GM21526 (cell line): Measurements from ENCODE around the gene GMNN.
"Not testable (repeated sequence)": the region's sequence is repeated elsewhere in the genome, so short reads cannot be mapped to it uniquely, and the experiment has no call there.

Experiments used
- ATAC-seq: cut with Tn5 transposase; IDR thresholded peaks from one replicate; pipeline ENCODE4 v1.9.1; 2021; ENCODE audit warnings: moderate library complexity; ENCODE audit not compliant: unreplicated experiment, low FRiP score

GMNN gene

GRCh38 chr6:24761193-24761835, 13.4 kb upstream of the GMNN start:
- ATAC-seq, result no peak

- no peak for ATAC-seq
These were observed 12.9 kb upstream of the GMNN start for GRCh38 chr6:24761851-24762250.

DNA sequence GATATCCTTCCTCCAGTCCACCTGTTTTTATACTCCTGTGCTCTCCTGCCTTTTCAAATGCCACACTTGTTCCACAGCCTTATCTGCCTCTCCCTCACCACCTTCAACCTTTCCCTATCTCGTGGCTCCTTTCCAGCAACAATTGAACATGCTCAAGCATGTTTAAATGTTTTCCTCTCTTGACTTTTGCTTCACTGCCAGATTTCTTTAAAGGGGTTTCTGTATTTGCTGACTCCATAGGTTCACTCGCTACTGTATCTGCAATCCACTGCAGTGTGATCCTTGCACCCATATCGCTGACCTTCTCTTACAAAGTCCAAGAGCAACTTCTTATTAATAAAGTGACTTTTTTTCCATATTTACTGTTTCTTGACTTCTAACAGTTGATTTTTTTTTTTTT, 11.2 kb upstream of the GMNN start:
- ATAC-seq, result no peak

DNA sequence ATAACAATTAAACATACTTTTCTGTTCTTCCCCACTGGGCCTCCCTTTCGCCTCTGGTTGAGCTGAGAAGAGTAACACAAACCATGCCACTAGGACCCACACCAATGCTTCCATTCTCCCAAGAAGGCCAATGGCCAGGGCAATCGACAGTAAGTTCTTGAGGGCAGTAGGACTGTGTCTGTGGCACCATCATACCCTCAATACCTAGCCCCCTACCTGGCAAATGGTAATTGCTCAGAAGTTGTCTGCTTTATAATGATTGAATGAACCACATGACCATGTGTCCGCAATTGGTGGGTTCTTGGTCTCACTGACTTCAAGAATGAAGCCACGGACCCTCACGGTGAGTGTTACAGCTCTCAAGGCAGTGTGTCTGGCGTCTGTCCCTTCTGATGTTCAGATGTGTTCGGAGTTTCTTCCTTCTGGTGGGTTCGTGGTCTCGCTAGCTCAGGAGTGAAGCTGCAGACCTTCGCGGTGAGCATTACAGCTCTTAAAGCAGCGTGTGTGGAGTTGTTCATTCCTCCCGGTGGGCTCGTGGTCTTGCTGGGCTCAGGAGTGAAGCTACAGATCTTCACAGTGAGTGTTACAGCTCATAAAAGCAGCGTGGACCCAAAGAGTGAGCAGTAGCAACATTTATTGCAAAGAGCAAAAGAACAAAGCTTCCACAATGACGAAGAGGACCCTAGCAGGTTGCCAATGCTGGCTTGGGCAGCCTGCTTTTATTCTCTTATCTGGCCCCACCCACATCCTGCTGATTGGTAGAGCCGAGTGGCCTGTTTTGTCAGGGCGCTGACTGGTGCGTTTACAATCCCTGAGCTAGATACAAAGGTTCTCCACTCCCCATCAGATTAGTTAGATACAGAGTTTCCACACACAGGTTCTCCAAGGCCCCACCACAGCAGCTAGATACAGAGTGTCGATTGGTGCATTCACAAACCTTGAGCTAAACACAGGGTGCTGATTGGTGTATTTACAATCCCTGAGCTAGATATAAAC, 9.6 kb upstream of the GMNN start:
- ATAC-seq, result not testable (repeated sequence)

DNA sequence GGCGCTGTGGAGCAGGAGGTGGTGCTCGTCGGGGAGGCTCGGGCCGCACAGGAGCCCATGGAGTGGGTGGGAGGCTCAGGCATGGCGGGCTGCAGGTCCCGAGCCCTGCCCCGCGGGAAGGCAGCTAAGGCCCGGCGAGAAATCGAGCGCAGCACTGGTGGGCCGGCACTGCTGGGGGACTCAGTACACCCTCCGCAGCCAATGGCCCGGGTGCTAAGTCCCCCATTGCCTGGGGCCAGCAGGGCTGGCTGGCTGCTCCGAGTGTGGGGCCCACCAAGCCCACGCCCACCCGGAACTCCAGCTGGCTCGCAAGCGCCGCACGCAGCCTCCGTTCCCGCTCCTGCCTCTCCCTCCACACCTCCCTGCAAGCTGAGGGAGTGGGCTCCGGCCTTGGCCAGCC, 8.8 kb upstream of the GMNN start:
- not testable (repeated sequence) for ATAC-seq

- ATAC-seq, result no peak
These were observed 7.9 kb upstream of the GMNN start for GRCh38 chr6:24766680-24767462.

DNA sequence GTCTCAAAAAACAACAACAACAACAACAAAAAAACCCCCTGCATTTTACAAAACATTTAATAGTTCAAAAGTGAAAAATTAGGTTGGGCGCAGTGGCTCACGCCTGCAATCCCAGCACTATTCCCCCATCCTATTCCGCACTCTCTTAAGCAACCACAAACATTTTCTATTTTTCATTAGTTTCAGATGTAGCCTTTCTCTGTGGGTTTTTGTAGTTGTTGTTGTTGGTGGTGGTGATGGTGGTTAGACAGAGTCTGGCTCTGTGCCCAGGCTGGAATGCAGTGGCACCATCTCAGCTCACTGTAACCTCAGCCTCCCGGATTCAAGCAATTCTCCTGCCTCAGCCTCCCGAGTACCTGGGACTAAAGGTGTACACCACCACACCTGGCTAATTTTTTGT, 6.4 kb upstream of the GMNN start:
- no peak for ATAC-seq

GRCh38 chr6:24775520-24776058, 852 bp downstream of the GMNN start:
- ATAC-seq, result no peak

GRCh38 chr6:24777227-24777626, 2.5 kb downstream of the GMNN start:
- no peak for ATAC-seq

GRCh38 chr6:24778121-24778520, 3.4 kb downstream of the GMNN start:
- ATAC-seq, result no peak

DNA sequence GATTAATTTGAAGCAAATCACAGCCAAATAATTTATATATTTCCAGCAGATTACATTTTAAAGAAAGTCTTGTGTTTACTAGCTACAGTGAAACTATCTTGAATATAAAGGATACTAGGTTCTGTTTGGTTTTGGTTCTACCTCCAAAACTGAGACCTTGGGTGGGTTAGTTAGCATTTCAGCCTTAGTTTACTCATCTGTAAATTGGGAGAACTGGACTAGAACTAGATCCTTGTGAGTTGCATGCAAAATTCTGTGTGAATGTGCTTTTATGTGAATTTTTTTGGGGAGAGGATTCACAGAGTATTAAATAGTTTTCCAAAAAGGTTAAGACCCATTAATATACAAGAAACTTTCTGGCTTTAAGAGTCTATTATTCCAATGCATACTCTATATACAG, 4.1 kb downstream of the GMNN start:
- no peak for ATAC-seq

GRCh38 chr6:24779416-24780016, 4.8 kb downstream of the GMNN start:
- no peak for ATAC-seq

GRCh38 chr6:24780206-24780605, 5.5 kb downstream of the GMNN start:
- ATAC-seq, result no peak

- ATAC-seq, result no peak
These were observed 13.4 kb downstream of the GMNN start for GRCh38 chr6:24788031-24788665.

- ATAC-seq, result no peak
These were observed 20.4 kb downstream of the GMNN start for GRCh38 chr6:24795106-24795505.

DNA sequence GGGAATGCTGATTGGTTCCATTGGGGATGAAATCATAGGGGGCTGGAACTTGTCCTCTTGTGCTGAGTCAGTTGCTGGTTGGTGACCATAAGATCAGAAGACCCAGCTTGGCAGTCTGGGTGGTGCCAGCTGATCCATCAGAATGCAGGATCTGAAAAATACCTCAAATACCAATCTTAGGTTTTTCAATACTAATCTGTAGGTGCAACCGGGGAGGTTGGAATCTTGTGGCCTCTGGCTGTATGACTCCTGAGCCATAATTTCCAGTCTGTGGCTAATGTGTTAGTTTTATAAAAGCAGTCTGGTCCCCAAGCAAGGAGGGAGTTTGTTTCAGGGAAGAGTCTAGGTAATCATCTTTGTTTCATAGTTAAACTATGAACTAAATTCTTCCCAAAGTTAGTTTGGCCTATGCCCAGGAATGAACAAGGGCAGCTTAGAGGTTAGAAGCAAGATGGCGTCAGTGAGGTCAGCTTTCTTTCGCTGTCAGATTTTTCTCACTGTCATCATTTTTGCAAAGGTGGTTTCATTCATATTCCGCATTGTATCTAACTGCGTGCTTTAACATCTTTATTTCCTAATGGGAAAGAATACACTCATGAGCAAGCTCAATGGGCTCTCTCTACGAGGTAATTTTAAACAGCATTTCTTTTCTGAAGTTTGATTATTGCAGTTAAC, 22.0 kb downstream of the GMNN start:
- ATAC-seq, result no peak

DNA sequence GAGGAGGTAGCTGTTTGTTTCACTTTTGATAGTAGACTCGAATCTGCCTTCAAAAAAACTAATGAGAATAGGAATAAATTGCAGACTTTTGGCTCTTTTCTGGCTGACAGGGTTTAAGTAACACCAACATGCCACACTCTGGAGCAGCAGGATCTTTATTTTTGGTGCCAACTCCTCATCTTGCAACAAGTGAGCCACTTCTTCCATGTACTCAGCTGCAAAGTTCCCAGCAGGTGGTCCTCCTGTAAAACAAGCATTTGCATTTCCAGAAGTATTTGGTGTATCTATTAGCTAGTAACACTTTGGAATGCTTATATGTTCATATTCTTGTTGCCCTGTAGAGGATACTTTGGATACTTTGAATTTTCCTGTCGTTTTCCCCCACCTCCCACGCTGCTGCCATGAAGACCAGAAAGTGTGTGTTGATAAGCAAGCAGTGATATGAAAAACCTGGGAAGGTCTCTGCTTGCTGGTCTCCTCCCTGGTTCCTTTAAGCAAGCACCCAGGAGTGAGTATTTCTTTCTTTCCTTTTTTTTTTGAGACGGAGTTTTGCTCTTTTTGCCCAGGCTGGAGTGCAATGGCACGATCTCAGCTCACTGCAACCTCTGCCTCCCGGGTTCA, 23.0 kb downstream of the GMNN start:
- ATAC-seq, result no peak

DNA sequence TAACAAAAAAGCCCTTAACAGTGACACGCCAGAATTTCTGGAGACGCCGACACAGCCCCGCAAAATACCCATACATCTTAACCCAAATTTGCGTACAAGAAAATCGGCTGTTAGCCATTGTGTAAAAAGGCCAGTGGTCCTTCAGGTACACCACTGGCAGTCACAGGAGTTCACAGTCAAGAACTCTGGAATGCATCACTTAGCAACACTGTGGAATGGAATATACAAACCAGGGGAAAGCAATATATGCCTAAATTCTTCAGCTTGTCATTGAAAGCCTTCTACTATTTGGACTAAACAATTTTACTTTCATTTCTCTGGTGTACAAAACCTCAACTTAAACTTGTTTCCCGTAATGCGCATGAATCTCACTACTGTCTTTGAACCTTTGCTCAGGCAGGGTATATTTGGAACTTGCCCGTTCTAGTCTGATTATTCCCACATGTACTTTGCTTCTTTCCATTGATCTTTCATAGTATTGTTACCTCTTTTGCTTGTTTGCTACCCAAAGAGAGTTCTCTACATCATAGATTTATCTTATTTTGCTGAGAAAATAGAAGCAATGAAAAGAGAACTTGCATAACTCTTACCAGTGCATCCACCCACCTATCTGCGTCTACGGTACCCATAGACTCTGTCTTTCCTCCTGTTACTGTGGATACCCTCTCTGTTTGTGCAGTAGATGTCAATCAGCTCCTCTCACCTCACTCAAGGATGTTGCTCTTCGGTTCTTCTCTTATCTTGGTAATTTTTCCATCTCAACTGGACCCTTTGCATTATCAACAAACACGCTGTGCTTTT, 24.2 kb downstream of the GMNN start, which contains the start of gene ARMH2:
ARMH2 (minus strand) TSS at position 178 of the 801 bp plus-strand sequence; CDS start at position 118, 60 bp downstream.
- ATAC-seq, result no peak
